ENCODE data around the gene MYO7B.
"Not testable (repeated sequence)": the region's sequence is repeated elsewhere in the genome, so short reads cannot be mapped to it uniquely, and the experiment has no call there.

MYO7B gene

GRCh38 chr2:127524198-127524834 is 11.2 kb upstream of the MYO7B start:
- not testable (repeated sequence) for DNase-seq (ENCODE audit: low read depth)

GRCh38 chr2:127525691-127526131 is 9.8 kb upstream of the MYO7B start:
- DNase-seq (ENCODE audit: low read depth), result no peak

GRCh38 chr2:127526132-127527000 is 9.1 kb upstream of the MYO7B start, which contains the start of gene IWS1:
IWS1 (minus strand) TSS chr2:127526489; CDS start chr2:127526208, 281 bp downstream.
- peak; percentile 88 for DNase-seq (ENCODE audit: low read depth)

DNA sequence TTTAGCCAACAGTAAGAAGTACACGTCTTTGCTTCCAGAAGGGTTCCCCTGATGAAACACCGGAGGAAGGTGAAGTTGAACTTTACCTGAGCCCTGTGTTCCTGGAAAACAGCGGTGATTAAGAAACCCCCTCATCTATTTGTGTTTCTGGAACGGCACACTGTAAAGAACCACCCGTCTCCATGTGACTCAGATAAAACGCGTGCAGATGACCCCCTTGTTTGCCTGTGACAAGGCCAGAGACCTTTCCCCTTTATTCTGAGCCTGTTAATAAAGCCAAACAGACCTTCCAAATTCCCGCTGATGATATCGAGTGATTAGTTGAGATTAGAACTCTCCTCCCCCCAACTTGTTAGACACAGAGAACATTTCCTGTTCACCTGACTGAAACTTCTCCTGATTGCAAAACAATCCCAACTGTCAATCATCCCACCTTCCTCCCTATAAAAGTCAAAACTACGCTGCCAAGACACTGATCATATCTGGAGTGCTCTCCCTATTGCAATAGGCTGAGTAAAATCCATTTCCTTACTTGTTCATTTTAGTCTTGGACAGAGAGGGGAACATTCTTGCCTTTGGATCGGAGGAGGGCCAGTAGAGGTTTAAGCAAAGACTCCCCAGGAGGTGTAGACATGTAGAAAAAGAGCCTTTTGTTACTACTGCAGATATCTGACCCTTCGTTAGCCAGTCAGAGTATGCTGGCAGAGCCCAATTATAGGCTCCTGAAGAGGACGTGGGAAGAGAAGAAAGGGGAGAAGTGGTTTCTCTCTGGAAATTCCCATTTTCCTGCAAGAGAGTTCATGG is 8.3 kb upstream of the MYO7B start:
- no peak for DNase-seq (ENCODE audit: low read depth)

DNA sequence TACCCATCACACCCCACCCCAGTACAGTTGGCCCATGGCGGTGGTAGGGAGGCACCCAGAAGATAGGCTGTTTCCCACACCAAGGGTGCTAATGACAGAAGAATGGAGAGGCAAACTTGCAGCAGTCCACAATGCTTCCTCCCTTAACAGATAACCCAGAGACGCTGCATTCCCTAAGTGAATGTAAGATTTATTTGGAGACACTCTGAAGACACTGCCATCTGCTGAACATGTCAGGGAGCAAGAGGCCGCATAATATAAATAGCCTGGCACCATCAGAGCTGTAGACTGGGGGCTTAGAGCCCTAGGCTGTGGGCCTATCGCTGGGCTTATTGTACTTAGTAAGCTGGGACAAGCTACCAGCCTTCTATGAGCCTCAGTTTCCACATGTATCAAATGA is 7.0 kb upstream of the MYO7B start:
- no peak for DNase-seq (ENCODE audit: low read depth)

- DNase-seq (ENCODE audit: low read depth), result not testable (repeated sequence)
These were observed 6.1 kb upstream of the MYO7B start for GRCh38 chr2:127529416-127529815.

GRCh38 chr2:127530245-127531140 is 5.0 kb upstream of the MYO7B start:
- DNase-seq (ENCODE audit: low read depth), result no peak

GRCh38 chr2:127531221-127531648 is 4.2 kb upstream of the MYO7B start:
- DNase-seq (ENCODE audit: low read depth), result no peak

DNA sequence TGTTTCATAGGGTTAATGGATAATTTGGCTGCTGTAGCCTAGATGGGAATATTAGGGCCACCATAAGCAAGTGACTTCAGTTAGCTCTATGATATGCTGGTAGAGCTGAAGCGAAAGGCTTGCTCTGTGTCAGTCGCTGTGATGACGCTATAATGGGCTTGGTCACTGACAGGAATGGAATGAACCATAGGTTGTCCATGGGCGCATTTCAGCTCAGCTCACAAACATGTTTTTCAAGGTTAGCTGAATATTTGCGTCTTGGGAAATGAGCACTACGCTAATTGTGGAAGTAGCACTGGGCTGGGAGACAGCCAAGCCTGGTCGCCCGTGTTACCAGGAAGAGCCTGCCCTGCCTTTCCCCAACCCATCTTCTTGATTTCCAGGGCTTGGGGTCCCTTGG is 3.2 kb upstream of the MYO7B start:
- DNase-seq (ENCODE audit: low read depth), result no peak

DNA sequence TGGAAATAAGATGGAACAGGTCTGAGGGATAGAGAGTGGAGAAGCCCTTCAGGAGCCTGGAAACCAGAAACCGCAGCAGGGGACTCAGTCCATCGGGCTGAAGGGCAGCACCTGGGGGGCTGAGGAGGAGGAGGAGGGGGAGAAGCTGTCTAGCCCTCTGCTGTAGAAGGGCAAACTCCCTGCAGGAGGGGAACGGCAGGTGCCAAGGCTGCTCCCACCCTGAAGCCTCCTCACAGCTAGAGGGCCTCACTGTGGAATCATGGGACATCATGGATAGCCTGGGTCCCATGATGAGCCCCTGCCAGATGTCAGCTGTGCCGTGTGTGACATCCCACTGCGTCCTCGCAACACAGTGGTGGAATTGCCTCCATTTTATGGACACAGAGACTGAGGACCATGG is 435 bp downstream of the MYO7B start:
- no peak for DNase-seq (ENCODE audit: low read depth)

DNA sequence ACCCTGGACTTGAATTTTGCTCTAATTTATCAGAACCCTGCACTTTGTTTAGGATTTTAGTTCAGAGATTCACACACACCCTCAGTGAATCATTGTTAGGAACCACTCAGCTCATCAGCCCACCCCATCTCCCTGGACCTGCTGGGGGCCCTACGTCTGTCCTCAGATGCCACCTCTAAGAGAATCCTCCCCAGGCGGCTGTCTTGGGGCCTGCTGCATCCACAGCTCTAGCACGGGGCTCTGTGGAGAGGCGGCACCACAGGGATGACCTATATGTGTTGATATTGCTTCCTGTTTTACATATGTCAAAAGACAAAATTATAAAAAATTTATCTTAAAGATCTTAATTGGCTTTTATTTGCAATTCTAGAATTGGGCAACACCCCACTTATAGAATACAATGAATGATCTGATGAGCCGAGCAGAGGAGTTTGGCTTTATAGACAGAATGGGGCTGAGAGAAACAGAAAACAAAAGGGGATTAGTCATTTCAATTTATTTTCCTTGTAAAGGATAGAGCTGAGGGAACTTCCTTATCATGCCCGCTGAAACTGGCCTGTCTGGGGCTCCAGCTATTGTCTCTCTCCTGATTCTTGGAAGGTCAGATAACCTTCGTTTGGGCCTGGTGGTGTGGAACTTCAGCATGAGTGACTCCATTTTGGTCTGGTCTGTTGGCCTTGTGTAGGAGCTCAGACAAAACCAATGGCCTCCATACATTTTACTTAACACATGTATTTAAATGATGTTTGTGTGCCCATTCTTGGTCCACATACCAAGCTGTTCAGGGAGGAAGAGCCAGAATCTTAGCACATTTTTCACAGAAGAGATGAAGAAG is 1.4 kb downstream of the MYO7B start:
- DNase-seq (ENCODE audit: low read depth), result no peak

DNA sequence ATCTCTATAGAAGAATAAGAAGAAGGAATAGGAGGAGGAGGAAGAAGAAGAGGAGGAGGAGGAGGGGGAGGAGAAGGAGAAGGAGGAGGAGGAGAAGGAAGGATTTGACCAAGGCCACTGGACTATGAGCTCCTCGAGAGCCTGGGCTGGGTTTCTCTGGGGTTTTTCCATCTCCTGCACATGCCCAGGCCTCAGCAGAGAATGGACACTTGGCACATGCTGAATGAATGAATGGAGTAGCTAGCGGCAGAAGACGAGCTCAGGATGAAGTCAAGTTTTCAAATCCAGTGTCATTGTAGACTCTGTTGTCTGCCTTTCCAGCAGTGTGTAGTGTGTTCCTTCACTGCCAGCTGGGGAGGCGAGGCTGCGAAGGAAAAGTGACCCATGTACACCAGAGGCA is 2.2 kb downstream of the MYO7B start:
- no peak for DNase-seq (ENCODE audit: low read depth)

GRCh38 chr2:127541809-127542208 is 6.3 kb downstream of the MYO7B start:
- no peak for DNase-seq (ENCODE audit: low read depth)

GRCh38 chr2:127542231-127542630 is 6.7 kb downstream of the MYO7B start:
- DNase-seq (ENCODE audit: low read depth), result no peak

GRCh38 chr2:127543013-127543501 is 7.6 kb downstream of the MYO7B start:
- not testable (repeated sequence) for DNase-seq (ENCODE audit: low read depth)

- DNase-seq (ENCODE audit: low read depth), result no peak
These were observed 9.7 kb downstream of the MYO7B start for GRCh38 chr2:127545189-127545588.

- no peak for DNase-seq (ENCODE audit: low read depth)
These were observed 10.3 kb downstream of the MYO7B start for GRCh38 chr2:127545796-127546195.

GRCh38 chr2:127546797-127547196 is 11.3 kb downstream of the MYO7B start:
- no peak for DNase-seq (ENCODE audit: low read depth)

GRCh38 chr2:127551221-127551930 is 15.9 kb downstream of the MYO7B start:
- DNase-seq (ENCODE audit: low read depth), result no peak

DNA sequence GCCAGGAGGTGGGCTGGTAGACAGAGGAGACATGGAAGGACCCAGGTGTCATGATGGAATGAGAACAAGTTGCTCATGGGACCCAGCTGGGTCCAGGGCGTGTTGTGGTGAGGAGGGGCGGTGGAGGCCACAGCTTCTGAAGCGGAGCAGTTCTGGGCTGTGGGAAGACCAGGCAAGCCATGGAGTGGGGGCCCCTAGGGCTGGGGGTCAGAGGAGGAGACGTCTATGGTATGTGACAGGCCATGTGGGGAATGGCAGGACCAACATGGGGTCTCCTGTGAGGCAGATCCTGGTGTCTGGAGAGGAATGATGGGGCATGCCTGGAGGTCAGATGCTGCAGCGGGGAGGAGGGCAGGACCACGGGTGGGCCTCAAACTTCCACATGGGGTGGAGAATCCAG is 16.9 kb downstream of the MYO7B start:
- DNase-seq (ENCODE audit: low read depth), result no peak

Measured in T-helper 22 cell (primary cell).